ENCODE measurements around the gene MAMLD1. TPM values are rescaled to one million over a fixed set of nuclear protein-coding genes. Genes with fewer than 3 reads are reported as not detected.

Gene MAMLD1
- total and polyA plus RNA-seq, 2 donors (not counting 3 experiments of a cell fraction or from before 2014, with no cell fraction given): 2.5 to 5.6 TPM

GRCh38 chrX:150507251-150507856 is 144.2 kb downstream of the MAMLD1 start:
- peak overlapping the region; percentile 89 for H3K27ac ChIP-seq (ENCODE audit: insufficient read depth, low read depth, low read length)

GRCh38 chrX:150508018-150508417 is 144.9 kb downstream of the MAMLD1 start:
- peak overlapping the region; percentile 54 for H2AFZ ChIP-seq (ENCODE audit: low read depth, low read length)
- BruUV-seq (replicated peaks): no TSS peak
- H3K9ac ChIP-seq (replicated peaks; ENCODE audit: extremely low read depth, insufficient read depth, low read length): peak overlapping the region; percentile 71
- ChIA-PET CTCF (interaction anchor here (1.7 kb wide), 1 partner anchor 79 kb away, joined by 5 read pairs; no protein-coding TSS in a partner anchor), POLR2A (interaction anchor here (0.5 kb wide), 1 partner anchor 569 kb away, joined by 3 read pairs; no protein-coding TSS in a partner anchor)
- TF ChIP-seq MAX (IDR thresholded peaks at IDR 0.05; ENCODE audit: insufficient read depth, insufficient read length): no peak
- TF ChIP-seq FOS (IDR thresholded peaks at IDR 0.05; ENCODE audit: borderline replicate concordance, insufficient read depth, low read length): no peak
- no peak for TF ChIP-seq EZH2 (IDR thresholded peaks at IDR 0.05; ENCODE audit: borderline replicate concordance, low read depth, low read length, severe bottlenecking)
- TF ChIP-seq JUN (IDR thresholded peaks at IDR 0.05; ENCODE audit: borderline replicate concordance, insufficient read depth, insufficient read length, low read depth): no peak
- no peak for TF ChIP-seq CTCF (IDR thresholded peaks at IDR 0.05; ENCODE audit: extremely low read depth in 1 of 2, insufficient read depth in 1 of 2, low read depth in 1 of 2, low read length in 2 of 2)
- no peak for TF ChIP-seq MYC (IDR thresholded peaks at IDR 0.05; ENCODE audit: low read depth, low read length)
- no peak for TF ChIP-seq GATA2 (IDR thresholded peaks at IDR 0.05; ENCODE audit: insufficient read depth, insufficient read length, low read depth, low read length)
- DNase-seq (ENCODE audit: low read depth, low spot score) (no peak), FAIRE-seq (no peak)
- H3K9me1 ChIP-seq (replicated peaks; ENCODE audit: control insufficient read depth, extremely low read depth, insufficient read depth, low read length): no peaks in the 10 kb centered on the region
- no peaks in the 10 kb centered on the region for H4K20me1 ChIP-seq (replicated peaks; ENCODE audit: control insufficient read depth, extremely low read depth, insufficient read depth, low read length)
- H3K27me3 ChIP-seq (ENCODE audit: control insufficient read depth in 2 of 2, insufficient read depth in 2 of 2, low read length in 2 of 2): no peaks in the 10 kb centered on the region
- intact Hi-C loops (cut with micrococcal nuclease): loop anchor here (5.0 to 10.0 kb wide), 3 partner anchors 61 to 423 kb away; no protein-coding TSS in a partner anchor
- dilution Hi-C loops (cut with MboI; ENCODE audit: extremely low pct_ligation_motif_present, low sequenced_read_pairs): no loop called here
- H3K4me3 ChIP-seq (replicated peaks in 1 of 3; ENCODE audit: insufficient read depth in 1 of 3, low read depth in 1 of 3, low read length in 3 of 3): peak overlapping the region in 1 of 3 experiments; percentile 22
- no peaks in the 10 kb centered on the region for H3K9me3 ChIP-seq (replicated peaks; ENCODE audit: control insufficient read depth, insufficient read depth, low read length)
- peak overlapping the region; percentile 89 for H3K27ac ChIP-seq (ENCODE audit: insufficient read depth, low read depth, low read length)
- H3K4me2 ChIP-seq (ENCODE audit: insufficient read depth, low read length): peak overlapping the region; percentile 40
- H3K79me2 ChIP-seq (ENCODE audit: control insufficient read depth, insufficient read depth, low read length): no peaks in the 10 kb centered on the region
- no peaks in the 10 kb centered on the region for H3K36me3 ChIP-seq (ENCODE audit: control insufficient read depth in 2 of 2, extremely low read depth in 1 of 2, insufficient read depth in 2 of 2, low read length in 2 of 2)
- peaks cover 56% of the 10 kb centered on the region for H3K4me1 ChIP-seq (ENCODE audit: control insufficient read depth, extremely low read depth, insufficient read depth, low read length)

More at GRCh38 chrX:150507251-150507856, 144.2 kb downstream of the MAMLD1 start:
- H3K79me2 ChIP-seq (ENCODE audit: control insufficient read depth, insufficient read depth, low read length): no peaks in the 10 kb centered on the region
- no peaks in the 10 kb centered on the region for H4K20me1 ChIP-seq (replicated peaks; ENCODE audit: control insufficient read depth, extremely low read depth, insufficient read depth, low read length)
- no peaks in the 10 kb centered on the region for H3K9me1 ChIP-seq (replicated peaks; ENCODE audit: control insufficient read depth, extremely low read depth, insufficient read depth, low read length)
- dilution Hi-C loops (cut with MboI; ENCODE audit: extremely low pct_ligation_motif_present, low sequenced_read_pairs) (no loop called here), intact Hi-C loops (cut with micrococcal nuclease) (loop anchor here (1.0 to 10.0 kb wide), 7 partner anchors 39 to 423 kb away; partner anchors contain the start of gene MTM1)
- H3K4me2 ChIP-seq (ENCODE audit: insufficient read depth, low read length): peak overlapping the region; percentile 40
- TSS peak; percentile 78 for BruUV-seq (replicated peaks)
- FAIRE-seq (no peak), DNase-seq (ENCODE audit: low read depth, low spot score) (peak; percentile 76)
- ChIA-PET CTCF (interaction anchor here (1.0 kb wide), 1 partner anchor 80 kb away, joined by 3 read pairs; no protein-coding TSS in a partner anchor), POLR2A (interaction anchor here (1.1 kb wide), 1 partner anchor 567 kb away, joined by 3 read pairs; no protein-coding TSS in a partner anchor)
- no peaks in the 10 kb centered on the region for H3K36me3 ChIP-seq (ENCODE audit: control insufficient read depth in 2 of 2, extremely low read depth in 1 of 2, insufficient read depth in 2 of 2, low read length in 2 of 2)
- H2AFZ ChIP-seq (ENCODE audit: low read depth, low read length): peak overlapping the region; percentile 54
- H3K27me3 ChIP-seq (ENCODE audit: control insufficient read depth in 2 of 2, insufficient read depth in 2 of 2, low read length in 2 of 2): no peaks in the 10 kb centered on the region
- peak overlapping the region in 1 of 3 experiments; percentile 22 for H3K4me3 ChIP-seq (replicated peaks in 1 of 3; ENCODE audit: insufficient read depth in 1 of 3, low read depth in 1 of 3, low read length in 3 of 3)
- peak overlapping the region; percentile 71 for H3K9ac ChIP-seq (replicated peaks; ENCODE audit: extremely low read depth, insufficient read depth, low read length)
- no peak for TF ChIP-seq POLR2AphosphoS5 (IDR thresholded peaks at IDR 0.05; ENCODE audit: insufficient read depth, low read depth, low read length)
- peak; percentile 31 for TF ChIP-seq POLR2A (IDR thresholded peaks at IDR 0.05; ENCODE audit: low read depth, low read length)
- peak; percentile 31 for TF ChIP-seq GATA2 (IDR thresholded peaks at IDR 0.05; ENCODE audit: insufficient read depth, insufficient read length, low read depth, low read length)
- peaks cover 56% of the 10 kb centered on the region for H3K4me1 ChIP-seq (ENCODE audit: control insufficient read depth, extremely low read depth, insufficient read depth, low read length)
- no peaks in the 10 kb centered on the region for H3K9me3 ChIP-seq (replicated peaks; ENCODE audit: control insufficient read depth, insufficient read depth, low read length)

All from endothelial cell of umbilical vein (primary cell).